ENCODE measurements around the gene HTATIP2.
"Not testable (repeated sequence)": the region's sequence is repeated elsewhere in the genome, so short reads cannot be mapped to it uniquely, and the experiment has no call there.

HTATIP2 gene

DNA sequence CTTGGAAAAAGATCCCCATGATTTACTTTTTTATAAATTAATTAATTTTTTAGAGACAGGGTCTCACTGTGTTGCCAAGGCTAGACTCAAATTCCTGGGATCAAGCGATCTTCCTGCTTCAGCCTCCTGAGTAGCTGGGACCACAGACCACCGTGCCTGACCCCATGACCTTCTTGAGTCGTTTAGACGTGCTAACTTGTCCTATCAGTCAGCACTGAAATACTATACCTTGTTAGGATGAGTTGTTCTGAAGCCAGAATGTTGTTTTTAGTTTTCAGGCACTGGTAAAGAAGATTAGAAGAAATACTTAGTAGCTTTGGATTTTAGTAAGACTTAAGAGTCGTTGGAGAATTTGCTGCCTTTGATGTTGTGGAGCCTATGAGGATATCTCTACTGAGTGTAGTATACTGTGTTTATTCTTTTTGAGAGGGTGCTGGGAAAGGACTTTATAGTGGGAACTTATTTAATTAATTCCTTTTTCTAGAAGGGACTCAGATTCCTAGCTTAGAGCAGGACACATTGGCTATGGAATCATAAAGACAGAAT is 8.6 kb downstream of the HTATIP2 start:
- DNase-seq = no peak

- no peak for DNase-seq
Measured at GRCh38 chr11:20373147-20373546, 9.6 kb downstream of the HTATIP2 start.

GRCh38 chr11:20373568-20374209 is 10.2 kb downstream of the HTATIP2 start:
- no peak for DNase-seq

DNA sequence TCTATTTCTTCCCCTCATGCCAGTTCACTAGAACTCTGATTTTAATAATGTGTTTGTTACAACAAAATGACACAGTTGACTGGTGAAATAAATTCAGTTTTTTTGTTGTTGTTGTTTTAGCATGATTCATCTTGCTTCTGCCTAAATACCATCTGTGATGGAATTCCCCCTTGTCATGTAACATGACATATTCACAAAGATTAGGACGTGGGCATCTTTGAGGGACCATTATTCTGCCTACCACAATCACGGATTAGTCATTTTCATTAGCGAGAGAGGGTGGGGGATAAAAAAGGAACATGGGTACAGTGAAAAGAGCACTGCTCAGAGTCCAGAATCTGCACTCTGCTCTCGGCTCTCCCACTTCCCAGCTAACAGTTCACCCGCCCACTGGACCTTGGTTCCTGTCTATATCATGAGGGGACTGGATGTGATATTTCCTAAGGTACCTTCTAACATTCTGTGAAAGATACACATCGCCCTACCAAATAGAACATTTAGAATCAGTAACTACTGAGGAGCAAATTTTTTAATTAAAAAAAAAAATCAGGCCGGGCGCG is 11.3 kb downstream of the HTATIP2 start:
- no peak for DNase-seq

DNA sequence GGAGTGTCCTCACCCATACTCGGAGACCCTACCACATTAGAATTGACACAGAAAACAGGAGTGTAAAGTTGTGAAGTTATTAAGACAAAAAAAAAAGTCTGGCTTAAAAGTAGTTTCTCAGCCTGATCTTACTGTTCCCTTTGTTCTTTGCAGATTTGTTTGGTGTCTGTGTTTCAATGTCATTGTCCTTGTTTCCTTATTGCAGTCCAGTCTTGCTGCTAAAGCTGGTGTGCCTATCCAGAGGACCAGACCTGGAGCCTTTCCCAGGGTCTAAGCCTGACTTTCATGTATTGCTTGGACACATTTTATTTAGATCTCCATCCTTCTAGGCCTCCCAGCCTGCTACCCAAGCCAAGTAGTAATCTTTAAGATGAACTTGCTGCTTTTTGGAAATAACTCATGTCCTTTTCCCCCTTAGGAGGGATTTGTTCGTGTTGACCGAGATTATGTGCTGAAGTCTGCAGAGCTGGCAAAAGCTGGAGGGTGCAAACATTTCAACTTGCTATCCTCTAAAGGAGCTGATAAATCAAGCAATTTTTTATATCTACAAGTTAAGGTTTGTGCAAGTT is 12.7 kb downstream of the HTATIP2 start:
- DNase-seq = no peak

DNA sequence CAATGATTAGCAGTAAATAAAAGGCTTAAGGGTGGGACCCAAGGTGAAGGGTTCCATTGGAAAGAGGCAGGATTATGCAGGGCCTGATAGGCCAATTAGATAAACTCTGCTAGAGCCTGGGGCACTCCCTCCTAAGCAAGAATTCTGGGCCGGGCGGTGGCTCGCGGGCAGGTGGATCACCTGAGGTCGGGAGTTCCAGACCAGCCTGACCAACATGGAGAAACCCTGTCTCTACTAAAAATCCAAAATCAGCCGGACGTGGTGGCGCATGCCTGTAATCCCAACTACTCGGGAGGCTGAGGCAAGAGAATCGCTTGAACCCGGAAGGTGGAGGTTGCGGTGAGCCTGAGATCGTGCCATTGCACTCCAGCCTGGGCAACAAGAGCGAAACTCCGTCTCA is 22.5 kb downstream of the HTATIP2 start:
- DNase-seq = not testable (repeated sequence)

DNA sequence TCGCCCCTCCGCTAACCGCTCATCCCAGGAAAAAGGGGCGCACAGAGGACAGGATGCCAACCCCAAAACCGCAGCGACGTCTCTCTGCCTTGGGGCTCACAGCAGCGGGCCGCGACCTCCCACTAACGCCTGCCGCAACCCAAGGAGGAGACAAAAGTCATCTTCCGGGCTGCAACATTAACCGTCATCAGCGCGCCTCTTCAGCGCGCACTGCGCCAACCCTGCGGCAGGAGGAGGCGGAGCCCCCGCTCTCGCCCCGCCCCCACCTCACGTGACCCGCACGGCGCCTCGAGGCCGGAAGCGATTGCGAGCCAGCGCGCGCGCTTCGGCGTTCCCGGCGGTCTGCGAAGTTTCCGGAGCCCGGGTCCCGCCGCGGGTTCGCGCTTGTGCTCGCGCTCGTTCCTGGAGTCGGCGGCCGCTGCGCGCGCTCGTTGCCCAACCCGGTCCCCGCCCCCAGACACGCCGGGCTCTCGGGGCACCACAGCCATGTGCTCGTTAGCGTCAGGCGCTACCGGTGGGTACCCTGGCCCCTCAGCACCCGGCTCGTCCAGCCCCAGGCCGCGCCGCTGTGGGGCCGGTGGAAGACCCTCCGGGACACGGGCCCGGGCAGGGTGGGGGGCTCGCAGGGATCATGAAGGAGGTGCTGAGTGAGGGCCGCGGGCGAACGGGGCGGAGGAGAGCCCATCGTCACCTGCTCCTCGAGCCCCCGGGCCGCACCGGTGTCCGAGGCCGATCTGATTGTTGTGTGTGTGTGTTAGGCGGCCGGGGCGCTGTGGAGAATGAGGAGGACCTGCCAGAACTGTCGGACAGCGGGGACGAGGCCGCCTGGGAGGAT is 24.0 kb downstream of the HTATIP2 start, which contains the start of gene PRMT3:
TSS of gene PRMT3 (plus strand) at position 456 of the 835 bp plus-strand sequence. CDS start at position 487, 31 bp downstream.
- peak; percentile 96 for DNase-seq

- peak; percentile 17 for DNase-seq
Measured at GRCh38 chr11:20388096-20389055, 24.9 kb downstream of the HTATIP2 start.

GRCh38 chr11:20397281-20397680 is 33.8 kb downstream of the HTATIP2 start:
- no peak for DNase-seq

DNA sequence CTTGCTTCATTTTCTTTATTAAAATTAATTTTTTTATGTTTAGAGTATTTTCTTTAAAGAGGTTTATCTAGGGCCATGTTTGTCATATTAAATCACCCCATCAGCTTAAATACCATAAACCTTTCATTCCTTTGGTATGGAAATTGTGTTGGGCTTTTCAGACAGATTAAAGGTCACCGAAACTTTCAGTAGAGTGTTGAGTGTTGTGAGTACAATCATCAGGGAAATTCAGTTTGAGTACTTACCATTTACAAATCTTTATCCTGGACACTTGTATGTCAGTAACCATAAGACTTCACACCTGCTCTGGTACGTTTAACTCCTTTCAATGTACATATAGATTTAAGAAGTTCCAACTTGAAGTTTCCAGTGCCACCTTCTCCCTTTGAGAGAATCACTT is 36.0 kb downstream of the HTATIP2 start:
- DNase-seq = no peak

DNA sequence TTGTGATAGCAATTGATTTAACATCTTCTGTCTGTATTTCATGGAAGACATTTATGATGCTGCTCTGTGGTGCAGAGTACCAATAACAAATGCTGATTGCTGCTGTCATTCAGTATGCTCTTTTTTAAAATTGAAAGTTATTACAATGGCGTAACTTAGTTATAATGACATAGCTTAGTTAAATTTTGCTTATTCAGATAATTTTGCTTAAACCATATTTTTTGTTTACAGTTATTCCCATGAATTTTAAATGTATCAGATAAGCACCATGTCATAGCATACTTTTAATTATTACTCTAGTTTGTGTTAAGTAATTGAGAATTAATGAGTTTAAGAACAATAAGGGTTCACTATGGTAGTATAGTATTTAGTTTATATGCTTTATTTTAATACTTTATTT is 39.5 kb downstream of the HTATIP2 start:
- no peak for DNase-seq

DNA sequence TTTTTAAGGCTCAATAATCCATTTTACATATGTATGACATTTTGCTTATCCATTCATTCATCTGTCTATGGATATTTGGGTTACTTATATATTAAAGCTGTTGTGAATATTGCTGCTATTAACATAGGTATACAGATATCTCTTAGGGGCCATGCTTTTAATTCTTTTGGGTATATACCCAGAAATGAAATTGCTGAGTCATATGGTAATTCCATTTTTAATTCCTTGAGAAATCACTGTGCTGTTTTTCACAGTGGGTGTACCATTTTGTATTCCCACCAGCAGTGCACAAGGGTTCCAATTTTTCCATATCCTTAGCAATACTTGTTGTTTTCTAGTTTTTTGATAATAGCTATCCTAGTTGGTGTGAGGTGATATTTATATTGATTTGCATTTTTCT is 43.0 kb downstream of the HTATIP2 start:
- DNase-seq = no peak

DNA sequence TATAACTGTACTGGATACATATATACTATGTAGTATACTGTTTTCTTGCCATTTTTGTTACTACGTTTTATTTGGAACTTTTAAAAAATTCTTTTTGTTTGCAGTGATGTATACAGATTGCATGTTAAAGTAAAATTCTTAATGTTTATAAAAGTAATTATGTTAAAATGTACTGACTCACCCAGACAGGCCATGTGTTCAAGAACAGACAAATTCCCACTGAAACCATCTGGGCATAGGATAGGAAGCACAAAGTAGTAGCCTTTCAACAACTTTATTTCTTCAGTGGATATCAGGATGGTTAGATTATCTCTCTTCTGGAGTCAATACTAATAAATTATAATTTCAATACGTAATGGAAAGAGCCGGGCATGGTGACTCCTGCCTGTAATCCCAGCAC is 43.8 kb downstream of the HTATIP2 start:
- no peak for DNase-seq

- no peak for DNase-seq
Measured at GRCh38 chr11:20415432-20415831, 51.9 kb downstream of the HTATIP2 start.

- no peak for DNase-seq
Measured at GRCh38 chr11:20417771-20418170, 54.3 kb downstream of the HTATIP2 start.

- DNase-seq = no peak
Measured at GRCh38 chr11:20421946-20422345, 58.4 kb downstream of the HTATIP2 start.

DNA sequence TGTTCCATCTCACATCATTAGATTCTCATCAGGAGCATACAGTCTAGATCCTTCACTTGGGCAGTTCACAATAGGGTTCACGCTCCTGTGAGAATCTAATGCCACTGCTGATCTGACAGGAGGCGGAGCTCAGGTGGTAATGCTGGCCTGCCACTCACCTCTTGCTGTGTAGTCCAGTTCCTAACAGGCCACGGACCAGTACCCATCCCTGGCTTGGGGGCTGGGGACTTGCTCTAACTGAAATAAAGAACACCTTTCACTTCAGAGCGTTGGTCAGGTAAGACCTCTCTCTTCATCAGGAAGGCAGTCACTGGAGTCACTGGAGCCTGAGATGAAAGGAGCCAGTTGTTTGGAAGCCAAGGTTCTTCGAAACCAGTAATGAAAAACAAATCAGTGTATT is 65.7 kb downstream of the HTATIP2 start:
- no peak for DNase-seq
